ENCODE data around the gene KLF15.

GRCh38 chr3:126343649-126344035, 13.6 kb downstream of the KLF15 start:
- TF ChIP-seq KDM1A (IDR thresholded peaks at IDR 0.05), result no peak
- TF ChIP-seq, protein P1, sequence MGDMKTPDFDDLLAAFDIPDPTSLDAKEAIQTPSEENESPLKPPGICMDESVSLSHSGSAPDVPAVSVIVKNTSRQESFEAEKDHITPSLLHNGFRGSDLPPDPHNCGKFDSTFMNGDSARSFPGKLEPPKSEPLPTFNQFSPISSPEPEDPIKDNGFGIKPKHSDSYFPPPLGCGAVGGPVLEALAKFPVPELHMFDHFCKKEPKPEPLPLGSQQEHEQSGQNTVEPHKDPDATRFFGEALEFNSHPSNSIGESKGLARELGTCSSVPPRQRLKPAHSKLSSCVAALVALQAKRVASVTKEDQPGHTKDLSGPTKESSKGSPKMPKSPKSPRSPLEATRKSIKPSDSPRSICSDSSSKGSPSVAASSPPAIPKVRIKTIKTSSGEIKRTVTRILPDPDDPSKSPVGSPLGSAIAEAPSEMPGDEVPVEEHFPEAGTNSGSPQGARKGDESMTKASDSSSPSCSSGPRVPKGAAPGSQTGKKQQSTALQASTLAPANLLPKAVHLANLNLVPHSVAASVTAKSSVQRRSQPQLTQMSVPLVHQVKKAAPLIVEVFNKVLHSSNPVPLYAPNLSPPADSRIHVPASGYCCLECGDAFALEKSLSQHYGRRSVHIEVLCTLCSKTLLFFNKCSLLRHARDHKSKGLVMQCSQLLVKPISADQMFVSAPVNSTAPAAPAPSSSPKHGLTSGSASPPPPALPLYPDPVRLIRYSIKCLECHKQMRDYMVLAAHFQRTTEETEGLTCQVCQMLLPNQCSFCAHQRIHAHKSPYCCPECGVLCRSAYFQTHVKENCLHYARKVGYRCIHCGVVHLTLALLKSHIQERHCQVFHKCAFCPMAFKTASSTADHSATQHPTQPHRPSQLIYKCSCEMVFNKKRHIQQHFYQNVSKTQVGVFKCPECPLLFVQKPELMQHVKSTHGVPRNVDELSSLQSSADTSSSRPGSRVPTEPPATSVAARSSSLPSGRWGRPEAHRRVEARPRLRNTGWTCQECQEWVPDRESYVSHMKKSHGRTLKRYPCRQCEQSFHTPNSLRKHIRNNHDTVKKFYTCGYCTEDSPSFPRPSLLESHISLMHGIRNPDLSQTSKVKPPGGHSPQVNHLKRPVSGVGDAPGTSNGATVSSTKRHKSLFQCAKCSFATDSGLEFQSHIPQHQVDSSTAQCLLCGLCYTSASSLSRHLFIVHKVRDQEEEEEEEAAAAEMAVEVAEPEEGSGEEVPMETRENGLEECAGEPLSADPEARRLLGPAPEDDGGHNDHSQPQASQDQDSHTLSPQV (IDR thresholded peaks at IDR 0.05), result no peak
- no peak for TF ChIP-seq MAFF (IDR thresholded peaks at IDR 0.05; ENCODE audit: low read length)
- TF ChIP-seq, protein P2, sequence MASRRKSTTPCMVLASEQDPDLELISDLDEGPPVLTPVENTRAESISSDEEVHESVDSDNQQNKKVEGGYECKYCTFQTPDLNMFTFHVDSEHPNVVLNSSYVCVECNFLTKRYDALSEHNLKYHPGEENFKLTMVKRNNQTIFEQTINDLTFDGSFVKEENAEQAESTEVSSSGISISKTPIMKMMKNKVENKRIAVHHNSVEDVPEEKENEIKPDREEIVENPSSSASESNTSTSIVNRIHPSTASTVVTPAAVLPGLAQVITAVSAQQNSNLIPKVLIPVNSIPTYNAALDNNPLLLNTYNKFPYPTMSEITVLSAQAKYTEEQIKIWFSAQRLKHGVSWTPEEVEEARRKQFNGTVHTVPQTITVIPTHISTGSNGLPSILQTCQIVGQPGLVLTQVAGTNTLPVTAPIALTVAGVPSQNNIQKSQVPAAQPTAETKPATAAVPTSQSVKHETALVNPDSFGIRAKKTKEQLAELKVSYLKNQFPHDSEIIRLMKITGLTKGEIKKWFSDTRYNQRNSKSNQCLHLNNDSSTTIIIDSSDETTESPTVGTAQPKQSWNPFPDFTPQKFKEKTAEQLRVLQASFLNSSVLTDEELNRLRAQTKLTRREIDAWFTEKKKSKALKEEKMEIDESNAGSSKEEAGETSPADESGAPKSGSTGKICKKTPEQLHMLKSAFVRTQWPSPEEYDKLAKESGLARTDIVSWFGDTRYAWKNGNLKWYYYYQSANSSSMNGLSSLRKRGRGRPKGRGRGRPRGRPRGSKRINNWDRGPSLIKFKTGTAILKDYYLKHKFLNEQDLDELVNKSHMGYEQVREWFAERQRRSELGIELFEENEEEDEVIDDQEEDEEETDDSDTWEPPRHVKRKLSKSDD (conservative IDR thresholded peaks at IDR 0.05; ENCODE audit: low read length), result no peak
- no peak for TF ChIP-seq POLR2A (conservative IDR thresholded peaks at IDR 0.05)
- no peak for TF ChIP-seq RFX5 (IDR thresholded peaks at IDR 0.05; ENCODE audit: low read depth, low read length)
- no peak for TF ChIP-seq CBFA2T3 (IDR thresholded peaks at IDR 0.05)
- TF ChIP-seq PHF21A (IDR thresholded peaks at IDR 0.05; ENCODE audit: borderline replicate concordance, low read depth), result no peak
- TF ChIP-seq POLR2AphosphoS5 (IDR thresholded peaks at IDR 0.05; ENCODE audit: control insufficient read depth, insufficient read depth, low read depth, low read length), result no peak
- TF ChIP-seq MTA3 (IDR thresholded peaks at IDR 0.05; ENCODE audit: borderline replicate concordance), result no peak
- TF ChIP-seq CTCF (IDR thresholded peaks at IDR 0.05 in 2 of 3, conservative IDR thresholded peaks at IDR 0.05 in 1 of 3; ENCODE audit: insufficient read depth in 2 of 3, low read depth in 1 of 3, low read length in 3 of 3), result no peak
- TF ChIP-seq SREBF2 (CRISPR knock-in tag; IDR thresholded peaks at IDR 0.05), result no peak
- no peak for TF ChIP-seq MAFG (tag; conservative IDR thresholded peaks at IDR 0.05)
